Activated naive CD4-positive, alpha-beta T cell treated with anti-CD3 and anti-CD28 coated beads for 36 hours (primary cell): Measurements from ENCODE around the gene PLEKHA6. TPM values are rescaled to one million over a fixed set of nuclear protein-coding genes. Genes with fewer than 3 reads are reported as not detected.

Experiments used
- CTCF ChIA-PET: fragments of 350-600 bp; sonication (Branson Sonifier 250); formaldehyde crosslinking; loops from one replicate; lab custom pipeline; 2021; ENCODE audit warnings: antibody characterized with exemption; lab: Charles Lee
- DNase-seq: peaks from one replicate; pipeline ENCODE4 v3.0.0-alpha.2; 2020
- H3K27ac Mint-ChIP-seq: one replicate; pipeline ENCODE4 v1.8.0; 2021; ENCODE audit warnings: mild to moderate bottlenecking, mixed read lengths
- H3K27me3 Mint-ChIP-seq: one replicate; pipeline ENCODE4 v1.8.0; 2021; ENCODE audit warnings: low read depth, mixed read lengths
- H3K36me3 Mint-ChIP-seq: one replicate; pipeline ENCODE4 v1.8.0; 2021; ENCODE audit warnings: low read depth, mixed read lengths
- H3K4me1 Mint-ChIP-seq: one replicate; pipeline ENCODE4 v1.8.0; 2021; ENCODE audit warnings: low read depth, mixed read lengths
- H3K4me3 Mint-ChIP-seq: one replicate; pipeline ENCODE4 v1.8.0; 2021; ENCODE audit warnings: mild to moderate bottlenecking, moderate library complexity, mixed read lengths
- H3K9me3 Mint-ChIP-seq: one replicate; pipeline ENCODE4 v1.8.0; 2021; ENCODE audit warnings: mixed read lengths
- intact Hi-C: fragments of 100-400 bp; cut with micrococcal nuclease; formaldehyde crosslinking; loops from one replicate; pipeline ENCODE4 v1.15.1; 2023
- total RNA-seq, 2 experiments: library from RNA; stranded (reverse); gene quantifications; one replicate each; pipeline ENCODE4 v1.2.3, GENCODE V29; 2021

The PLEKHA6 gene
- total RNA-seq, 2 experiments from 2014 or later = 0.17 to 0.52 TPM

GRCh38 chr1:204170494-204171155, 189.1 kb downstream of the PLEKHA6 start:
- H3K36me3 Mint-ChIP-seq = peaks cover 6% of the 10 kb centered on the region
- peaks cover 4% of the 10 kb centered on the region for H3K27me3 Mint-ChIP-seq
- peaks cover 40% of the 10 kb centered on the region for H3K9me3 Mint-ChIP-seq
- no peak overlapping the region for H3K27ac Mint-ChIP-seq
- no peak for DNase-seq
- H3K4me1 Mint-ChIP-seq = no peaks in the 10 kb centered on the region
- no peak overlapping the region for H3K4me3 Mint-ChIP-seq
- CTCF ChIA-PET = no interaction called here
- intact Hi-C loops = no loop called here

- no peak for DNase-seq
- H3K9me3 Mint-ChIP-seq = peaks cover 40% of the 10 kb centered on the region
- intact Hi-C loops = no loop called here
- H3K27me3 Mint-ChIP-seq = peaks cover 4% of the 10 kb centered on the region
- H3K4me1 Mint-ChIP-seq = no peaks in the 10 kb centered on the region
- peaks cover 6% of the 10 kb centered on the region for H3K36me3 Mint-ChIP-seq
- H3K27ac Mint-ChIP-seq = no peak overlapping the region
- CTCF ChIA-PET = interaction anchor here (0.5 kb wide), 1 partner anchor 16 kb away, joined by 3 read pairs; no protein-coding TSS in a partner anchor
- no peak overlapping the region for H3K4me3 Mint-ChIP-seq
Measured at GRCh38 chr1:204169858-204170257, 189.9 kb downstream of the PLEKHA6 start.

Other genes with a start within 250 kb of the PLEKHA6 start
- under 1 TPM; 0.77 to 0.93 TPM for gene ETNK2, start 207.9 kb downstream of the PLEKHA6 start, total RNA-seq
- gene REN, start 193.6 kb downstream of the PLEKHA6 start, total RNA-seq = not detected
- not detected for gene KISS1, start 163.4 kb downstream of the PLEKHA6 start, total RNA-seq
- gene GOLT1A, start 145.9 kb downstream of the PLEKHA6 start, total RNA-seq = not detected
- 10 to 100 TPM; 63.7 to 65.6 TPM for gene PPP1R15B, start 51.9 kb upstream of the PLEKHA6 start, total RNA-seq
- 10 to 100 TPM; 61.0 to 65.4 TPM for gene PIK3C2B, start 134.9 kb upstream of the PLEKHA6 start, total RNA-seq
- 100 to 1,000 TPM; 109 TPM for gene MDM4, start 156.5 kb upstream of the PLEKHA6 start, total RNA-seq